PC-9 (cell line): Measurements from ENCODE around the gene ZBTB21.

ENCODE experiments used
- EZH2 ChIP-seq: fragments of 200-600 bp; sonication (generic); IDR thresholded peaks from 2 replicates; pipeline ENCODE4 v1.8.0; 2017; ENCODE audit warnings: antibody characterized with exemption, low read depth
- TF ChIP-seq, protein P1 (sequence below): fragments of 200-600 bp; sonication (generic); conservative IDR thresholded peaks from 2 replicates; pipeline ENCODE4 v1.6.1; 2017; ENCODE audit warnings: mixed run types, antibody characterized with exemption, mild to moderate bottlenecking, moderate library complexity

DNA sequence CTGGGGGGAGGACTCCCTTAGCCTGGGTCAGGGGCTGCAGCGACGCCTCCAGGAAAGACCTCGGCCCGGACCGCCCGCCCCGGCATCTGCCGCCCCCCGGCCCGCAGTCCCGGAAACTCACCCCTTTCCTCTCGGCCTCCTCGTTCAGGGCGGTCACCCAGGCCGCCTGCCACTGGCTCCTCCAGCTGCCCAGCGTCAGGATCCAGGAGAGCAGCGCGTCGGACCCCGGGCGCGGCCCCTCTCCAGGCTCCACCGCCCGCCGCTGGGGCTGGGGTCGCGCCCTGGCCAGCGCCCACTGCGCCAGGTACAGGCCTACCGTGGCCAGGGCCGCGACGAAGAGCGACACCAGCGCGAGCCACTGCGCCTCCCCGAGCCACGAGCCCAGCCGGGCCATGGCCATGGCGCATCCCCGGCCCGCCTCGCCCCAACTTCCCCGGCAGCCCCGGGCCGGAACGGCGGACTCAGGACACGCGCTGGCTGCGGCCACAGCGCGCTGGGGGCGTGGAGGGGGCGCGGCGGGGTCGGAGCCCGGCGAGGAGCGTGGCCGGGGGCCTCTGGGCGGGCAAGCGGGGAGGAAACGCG lies 56.8 kb downstream of the ZBTB21 start:
- TF ChIP-seq, protein P1, sequence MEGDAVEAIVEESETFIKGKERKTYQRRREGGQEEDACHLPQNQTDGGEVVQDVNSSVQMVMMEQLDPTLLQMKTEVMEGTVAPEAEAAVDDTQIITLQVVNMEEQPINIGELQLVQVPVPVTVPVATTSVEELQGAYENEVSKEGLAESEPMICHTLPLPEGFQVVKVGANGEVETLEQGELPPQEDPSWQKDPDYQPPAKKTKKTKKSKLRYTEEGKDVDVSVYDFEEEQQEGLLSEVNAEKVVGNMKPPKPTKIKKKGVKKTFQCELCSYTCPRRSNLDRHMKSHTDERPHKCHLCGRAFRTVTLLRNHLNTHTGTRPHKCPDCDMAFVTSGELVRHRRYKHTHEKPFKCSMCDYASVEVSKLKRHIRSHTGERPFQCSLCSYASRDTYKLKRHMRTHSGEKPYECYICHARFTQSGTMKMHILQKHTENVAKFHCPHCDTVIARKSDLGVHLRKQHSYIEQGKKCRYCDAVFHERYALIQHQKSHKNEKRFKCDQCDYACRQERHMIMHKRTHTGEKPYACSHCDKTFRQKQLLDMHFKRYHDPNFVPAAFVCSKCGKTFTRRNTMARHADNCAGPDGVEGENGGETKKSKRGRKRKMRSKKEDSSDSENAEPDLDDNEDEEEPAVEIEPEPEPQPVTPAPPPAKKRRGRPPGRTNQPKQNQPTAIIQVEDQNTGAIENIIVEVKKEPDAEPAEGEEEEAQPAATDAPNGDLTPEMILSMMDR = no peak
- no peak for TF ChIP-seq EZH2
